Measurements from ENCODE around the gene SCFD2. TPM values are rescaled to one million over a fixed set of nuclear protein-coding genes. Genes with fewer than 3 reads are reported as not detected.

The SCFD2 gene
- total RNA-seq, 2 donors from 2014 or later: 16.8 to 30.5 TPM

- no peaks in the 10 kb centered on the region for H3K36me3 Mint-ChIP-seq (ENCODE audit: low read depth)
- H3K9me3 Mint-ChIP-seq: peaks cover 6% of the 10 kb centered on the region
- no peaks in the 10 kb centered on the region for H3K4me1 Mint-ChIP-seq
- no peak for ATAC-seq (replicated peaks)
- no peaks in the 10 kb centered on the region for H3K27me3 Mint-ChIP-seq
- H3K27ac Mint-ChIP-seq: no peak overlapping the region
- H3K4me3 Mint-ChIP-seq: no peak overlapping the region
Measured at GRCh38 chr4:52926196-52926974, 439.5 kb downstream of the SCFD2 start.

GRCh38 chr4:52925531-52925968 lies 440.3 kb downstream of the SCFD2 start:
- no peaks in the 10 kb centered on the region for H3K27me3 Mint-ChIP-seq
- no peak overlapping the region for H3K4me3 Mint-ChIP-seq
- peaks cover 4% of the 10 kb centered on the region for H3K9me3 Mint-ChIP-seq
- H3K36me3 Mint-ChIP-seq (ENCODE audit: low read depth): no peaks in the 10 kb centered on the region
- no peaks in the 10 kb centered on the region for H3K4me1 Mint-ChIP-seq
- no peak overlapping the region for H3K27ac Mint-ChIP-seq
- no peak for ATAC-seq (replicated peaks)

GRCh38 chr4:52919461-52919860 lies 446.4 kb downstream of the SCFD2 start:
- Mint-ChIP-seq H3K27me3 (no peaks in the 10 kb centered on the region), H3K9me3 (no peaks in the 10 kb centered on the region), H3K36me3 (ENCODE audit: low read depth) (no peaks in the 10 kb centered on the region), H3K27ac (no peak overlapping the region), H3K4me3 (no peak overlapping the region), H3K4me1 (no peaks in the 10 kb centered on the region)
- ATAC-seq (replicated peaks): no peak

GRCh38 chr4:52917817-52918216 lies 448.0 kb downstream of the SCFD2 start:
- Mint-ChIP-seq H3K9me3 (no peaks in the 10 kb centered on the region), H3K27ac (no peak overlapping the region), H3K4me3 (no peak overlapping the region), H3K27me3 (no peaks in the 10 kb centered on the region), H3K4me1 (no peaks in the 10 kb centered on the region), H3K36me3 (ENCODE audit: low read depth) (no peaks in the 10 kb centered on the region)
- no peak for ATAC-seq (replicated peaks)

- peak overlapping the region; percentile 56 for H3K27ac Mint-ChIP-seq
- H3K27me3 Mint-ChIP-seq: no peaks in the 10 kb centered on the region
- no peaks in the 10 kb centered on the region for H3K36me3 Mint-ChIP-seq (ENCODE audit: low read depth)
Measured at GRCh38 chr4:52915730-52916300, 450.0 kb downstream of the SCFD2 start.

GRCh38 chr4:52915191-52915590 lies 450.7 kb downstream of the SCFD2 start:
- H3K27ac Mint-ChIP-seq: peak overlapping the region; percentile 56
- H3K9me3 Mint-ChIP-seq: no peaks in the 10 kb centered on the region
- no peaks in the 10 kb centered on the region for H3K36me3 Mint-ChIP-seq (ENCODE audit: low read depth)
- peak; percentile 40 for ATAC-seq (replicated peaks)
- H3K4me3 Mint-ChIP-seq: no peak overlapping the region
- no peaks in the 10 kb centered on the region for H3K27me3 Mint-ChIP-seq
- H3K4me1 Mint-ChIP-seq: no peaks in the 10 kb centered on the region

More at GRCh38 chr4:52915730-52916300, 450.0 kb downstream of the SCFD2 start:
- no peak for ATAC-seq (replicated peaks)
- no peaks in the 10 kb centered on the region for H3K4me1 Mint-ChIP-seq
- H3K9me3 Mint-ChIP-seq: no peaks in the 10 kb centered on the region
- H3K4me3 Mint-ChIP-seq: no peak overlapping the region

- H3K9me3 Mint-ChIP-seq: no peaks in the 10 kb centered on the region
- H3K36me3 Mint-ChIP-seq (ENCODE audit: low read depth): no peaks in the 10 kb centered on the region
- H3K27ac Mint-ChIP-seq: no peak overlapping the region
- H3K27me3 Mint-ChIP-seq: no peaks in the 10 kb centered on the region
- ATAC-seq (replicated peaks): no peak
- no peaks in the 10 kb centered on the region for H3K4me1 Mint-ChIP-seq
- H3K4me3 Mint-ChIP-seq: no peak overlapping the region
Measured at GRCh38 chr4:52914051-52914605, 451.7 kb downstream of the SCFD2 start.

GRCh38 chr4:52912608-52913007 lies 453.3 kb downstream of the SCFD2 start:
- H3K36me3 Mint-ChIP-seq (ENCODE audit: low read depth): peaks cover 7% of the 10 kb centered on the region
- no peaks in the 10 kb centered on the region for H3K4me1 Mint-ChIP-seq
- no peak overlapping the region for H3K27ac Mint-ChIP-seq
- H3K27me3 Mint-ChIP-seq: no peaks in the 10 kb centered on the region
- ATAC-seq (replicated peaks): no peak
- H3K9me3 Mint-ChIP-seq: no peaks in the 10 kb centered on the region
- no peak overlapping the region for H3K4me3 Mint-ChIP-seq

- peak; percentile 68 for ATAC-seq (replicated peaks)
- H3K36me3 Mint-ChIP-seq (ENCODE audit: low read depth): peaks cover 15% of the 10 kb centered on the region
- H3K27me3 Mint-ChIP-seq: no peaks in the 10 kb centered on the region
- H3K27ac Mint-ChIP-seq: peak overlapping the region; percentile 12
- no peaks in the 10 kb centered on the region for H3K4me1 Mint-ChIP-seq
- no peaks in the 10 kb centered on the region for H3K9me3 Mint-ChIP-seq
- H3K4me3 Mint-ChIP-seq: no peak overlapping the region
Measured at GRCh38 chr4:52911684-52912294, 454.1 kb downstream of the SCFD2 start.

- H3K27me3 Mint-ChIP-seq: no peaks in the 10 kb centered on the region
- H3K9me3 Mint-ChIP-seq: no peaks in the 10 kb centered on the region
- no peak for ATAC-seq (replicated peaks)
- no peak overlapping the region for H3K4me3 Mint-ChIP-seq
- no peaks in the 10 kb centered on the region for H3K4me1 Mint-ChIP-seq
- peaks cover 27% of the 10 kb centered on the region for H3K36me3 Mint-ChIP-seq (ENCODE audit: low read depth)
- H3K27ac Mint-ChIP-seq: no peak overlapping the region
Measured at GRCh38 chr4:52910115-52910514, 455.7 kb downstream of the SCFD2 start.

GRCh38 chr4:52907510-52907909 lies 458.4 kb downstream of the SCFD2 start:
- no peak overlapping the region for H3K4me3 Mint-ChIP-seq
- ATAC-seq (replicated peaks): no peak
- H3K27ac Mint-ChIP-seq: no peak overlapping the region
- no peaks in the 10 kb centered on the region for H3K9me3 Mint-ChIP-seq
- no peaks in the 10 kb centered on the region for H3K27me3 Mint-ChIP-seq
- peaks cover 32% of the 10 kb centered on the region for H3K36me3 Mint-ChIP-seq (ENCODE audit: low read depth)
- H3K4me1 Mint-ChIP-seq: no peaks in the 10 kb centered on the region

- no peaks in the 10 kb centered on the region for H3K9me3 Mint-ChIP-seq
- ATAC-seq (replicated peaks): no peak
- peaks cover 32% of the 10 kb centered on the region for H3K36me3 Mint-ChIP-seq (ENCODE audit: low read depth)
- no peaks in the 10 kb centered on the region for H3K4me1 Mint-ChIP-seq
- H3K27ac Mint-ChIP-seq: no peak overlapping the region
- no peaks in the 10 kb centered on the region for H3K27me3 Mint-ChIP-seq
- H3K4me3 Mint-ChIP-seq: no peak overlapping the region
Measured at GRCh38 chr4:52904421-52904820, 461.4 kb downstream of the SCFD2 start.

GRCh38 chr4:52903273-52903672 lies 462.6 kb downstream of the SCFD2 start:
- H3K9me3 Mint-ChIP-seq: no peaks in the 10 kb centered on the region
- peaks cover 32% of the 10 kb centered on the region for H3K36me3 Mint-ChIP-seq (ENCODE audit: low read depth)

GRCh38 chr4:52894443-52894842 lies 471.4 kb downstream of the SCFD2 start:
- ATAC-seq (replicated peaks): no peak
- H3K27me3 Mint-ChIP-seq: no peaks in the 10 kb centered on the region
- H3K4me3 Mint-ChIP-seq: no peak overlapping the region
- no peak overlapping the region for H3K27ac Mint-ChIP-seq
- H3K9me3 Mint-ChIP-seq: peaks cover 4% of the 10 kb centered on the region
- peaks cover 8% of the 10 kb centered on the region for H3K4me1 Mint-ChIP-seq
- H3K36me3 Mint-ChIP-seq (ENCODE audit: low read depth): no peaks in the 10 kb centered on the region

More at GRCh38 chr4:52903273-52903672, 462.6 kb downstream of the SCFD2 start:
- Mint-ChIP-seq H3K4me3 (no peak overlapping the region), H3K27me3 (no peaks in the 10 kb centered on the region), H3K27ac (no peak overlapping the region), H3K4me1 (no peaks in the 10 kb centered on the region)
- no peak for ATAC-seq (replicated peaks)

GRCh38 chr4:52892880-52893279 lies 473.0 kb downstream of the SCFD2 start:
- Mint-ChIP-seq H3K27me3 (no peaks in the 10 kb centered on the region), H3K4me3 (no peak overlapping the region), H3K36me3 (ENCODE audit: low read depth) (no peaks in the 10 kb centered on the region), H3K4me1 (peaks cover 9% of the 10 kb centered on the region), H3K27ac (peak overlapping the region; percentile 29), H3K9me3 (peaks cover 5% of the 10 kb centered on the region)
- ATAC-seq (replicated peaks): no peak
